Caco-2 (cell line): ENCODE data around the gene MTA3. TPM values are rescaled to one million over a fixed set of nuclear protein-coding genes. Genes with fewer than 3 reads are reported as not detected.
A peak's percentile ranks its signal among the peaks of the same experiment; 100 is the strongest.

Source experiments
- BruUV-seq: library from RNA; stranded (reverse); fragments of 400-500 nt; replicated peaks from 2 replicates; lab custom pipeline; 2021; lab: Mats Ljungman, UMichigan
- CTCF ChIA-PET: fragments of 300-600 bp; sonication (Branson Sonifier 250); formaldehyde crosslinking; loops from one replicate; lab custom pipeline; 2022; ENCODE audit warnings: antibody characterized with exemption; lab: Charles Lee
- POLR2A ChIA-PET: fragments of 300-600 bp; sonication (Branson Sonifier 250); formaldehyde crosslinking; loops from one replicate; lab custom pipeline; 2022; ENCODE audit warnings: antibody characterized with exemption; lab: Charles Lee
- DNase-seq, 2 experiments: peaks; one replicate each; pipeline versions ENCODE4 v3.0.0 to v3.0.0-alpha.2; 2020 to 2022
- H3K27me3 ChIP-seq: replicated peaks from 2 replicates; pipeline ENCODE4 v1.6.0; 2011; ENCODE audit warnings: low read length; ENCODE audit not compliant: control insufficient read depth, insufficient read depth
- H3K36me3 ChIP-seq: 2 replicates; pipeline ENCODE4 v1.5.1; 2011; ENCODE audit warnings: low read length; ENCODE audit not compliant: control insufficient read depth, insufficient read depth
- H3K4me1 ChIP-seq: fragments of 250-450 bp; sonication (Bioruptor Pico); 2 replicates; pipeline ENCODE4 v1.5.1; 2020; ENCODE audit warnings: mild to moderate bottlenecking
- H3K4me3 ChIP-seq: 2 replicates; pipeline ENCODE4 v1.5.1; 2011; ENCODE audit warnings: low read depth, mild to moderate bottlenecking, control low read depth, low read length
- H3K9me3 ChIP-seq: fragments of 250-450 bp; sonication (Bioruptor Pico); 2 replicates; pipeline ENCODE4 v1.5.1; 2020; ENCODE audit warnings: mild to moderate bottlenecking, moderate library complexity
- H3K27ac Mint-ChIP-seq: one replicate; pipeline ENCODE4 v1.8.0; 2022; ENCODE audit warnings: mixed read lengths; ENCODE audit not compliant: unreplicated experiment
- H3K27me3 Mint-ChIP-seq: one replicate; pipeline ENCODE4 v1.8.0; 2022; ENCODE audit warnings: mixed read lengths; ENCODE audit not compliant: insufficient read depth, unreplicated experiment
- H3K36me3 Mint-ChIP-seq: one replicate; pipeline ENCODE4 v1.8.0; 2022; ENCODE audit warnings: mild to moderate bottlenecking, mixed read lengths; ENCODE audit not compliant: insufficient read depth, unreplicated experiment
- H3K4me1 Mint-ChIP-seq: one replicate; pipeline ENCODE4 v1.8.0; 2022; ENCODE audit warnings: low read depth, mixed read lengths; ENCODE audit not compliant: unreplicated experiment
- H3K4me3 Mint-ChIP-seq: one replicate; pipeline ENCODE4 v1.8.0; 2022; ENCODE audit warnings: mild to moderate bottlenecking, moderate library complexity, mixed read lengths; ENCODE audit not compliant: unreplicated experiment
- H3K9me3 Mint-ChIP-seq: one replicate; pipeline ENCODE4 v1.8.0; 2022; ENCODE audit warnings: mixed read lengths; ENCODE audit not compliant: unreplicated experiment
- CTCF ChIP-seq, 2 experiments: fragments of 200-600 bp in 1 of 2; IDR thresholded peaks; 1 replicate in 1 of 2; 2 replicates in 1 of 2; pipeline versions ENCODE4 v1.5.1 to v1.8.0; 2011 to 2022; ENCODE audit warnings: antibody characterized with exemption in 1 of 2, control low read depth in 1 of 2, inconsistent platforms in 1 of 2, low read depth in 1 of 2, low read length in 1 of 2, mild to moderate bottlenecking in 1 of 2, moderate library complexity in 1 of 2; ENCODE audit not compliant: insufficient read depth in 1 of 2, severe bottlenecking in 1 of 2, unreplicated experiment in 1 of 2
- intact Hi-C: fragments of 100-400 bp; cut with micrococcal nuclease; formaldehyde crosslinking; loops from one replicate; pipeline ENCODE4 v1.10.0; 2022; ENCODE audit not compliant: unreplicated experiment
- total RNA-seq: library from RNA; stranded (reverse); gene quantifications from 2 replicates; pipeline ENCODE4 v1.2.3, GENCODE V29; 2022

The MTA3 gene
- total RNA-seq, 1 experiment from 2014 or later = 85.7 TPM

GRCh38 chr2:42783511-42783910, 215.1 kb downstream of the MTA3 start:
- Mint-ChIP-seq H3K27me3 (no peaks in the 10 kb centered on the region), H3K36me3 (peaks cover 31% of the 10 kb centered on the region), H3K4me1 (peaks cover 28% of the 10 kb centered on the region), H3K4me3 (no peak overlapping the region), H3K27ac (peak overlapping the region; percentile 32), H3K9me3 (no peaks in the 10 kb centered on the region)
- no peak for TF ChIP-seq CTCF (IDR thresholded peaks at IDR 0.05; ENCODE audit: insufficient read depth in 1 of 2, low read depth in 1 of 2, low read length in 1 of 2, severe bottlenecking in 1 of 2, unreplicated experiment in 1 of 2)
- Histone ChIP-seq H3K4me3 (no peak overlapping the region), H3K27me3 (no peaks in the 10 kb centered on the region; the same call in 1 of the 2 replicates), H3K36me3 (peaks cover 5% of the 10 kb centered on the region), H3K4me1 (peaks cover 26% of the 10 kb centered on the region), H3K9me3 (peaks cover 13% of the 10 kb centered on the region)
- ChIA-PET POLR2A (no interaction called here), CTCF (no interaction called here)
- no TSS peak for BruUV-seq
- intact Hi-C loops = no loop called here
- DNase-seq = no peak

- no peaks in the 10 kb centered on the region for H3K27me3 Mint-ChIP-seq
- intact Hi-C loops = no loop called here
- H3K9me3 Mint-ChIP-seq = no peaks in the 10 kb centered on the region
- peaks cover 27% of the 10 kb centered on the region for H3K4me1 ChIP-seq
- H3K4me3 Mint-ChIP-seq = no peak overlapping the region
- H3K9me3 ChIP-seq = peaks cover 6% of the 10 kb centered on the region
- H3K4me1 Mint-ChIP-seq = peaks cover 28% of the 10 kb centered on the region
- POLR2A ChIA-PET = no interaction called here
- H3K36me3 Mint-ChIP-seq = peaks cover 31% of the 10 kb centered on the region
- H3K27me3 ChIP-seq = no peaks in the 10 kb centered on the region
- peak overlapping the region; percentile 32 for H3K27ac Mint-ChIP-seq
- H3K4me3 ChIP-seq = no peak overlapping the region
- CTCF ChIA-PET = no interaction called here
- BruUV-seq = no TSS peak
- H3K36me3 ChIP-seq = peaks cover 5% of the 10 kb centered on the region; the same call in 1 of the 2 replicates
- DNase-seq = no peak
- TF ChIP-seq CTCF (IDR thresholded peaks at IDR 0.05; ENCODE audit: insufficient read depth in 1 of 2, low read depth in 1 of 2, low read length in 1 of 2, severe bottlenecking in 1 of 2, unreplicated experiment in 1 of 2) = no peak
Observed at GRCh38 chr2:42784204-42784880, 215.9 kb downstream of the MTA3 start.

- intact Hi-C loops = no loop called here
- Mint-ChIP-seq H3K27ac (no peak overlapping the region), H3K4me3 (no peak overlapping the region), H3K27me3 (no peaks in the 10 kb centered on the region), H3K4me1 (peaks cover 45% of the 10 kb centered on the region), H3K36me3 (peaks cover 20% of the 10 kb centered on the region), H3K9me3 (no peaks in the 10 kb centered on the region)
- DNase-seq = no peak
- no peak for TF ChIP-seq CTCF (IDR thresholded peaks at IDR 0.05; ENCODE audit: insufficient read depth in 1 of 2, low read depth in 1 of 2, low read length in 1 of 2, severe bottlenecking in 1 of 2, unreplicated experiment in 1 of 2)
- BruUV-seq = no TSS peak
- Histone ChIP-seq H3K4me3 (no peak overlapping the region), H3K9me3 (no peaks in the 10 kb centered on the region), H3K27me3 (no peaks in the 10 kb centered on the region), H3K36me3 (peaks cover 5% of the 10 kb centered on the region; the same call in 1 of the 2 replicates), H3K4me1 (peaks cover 22% of the 10 kb centered on the region)
- POLR2A ChIA-PET = no interaction called here
- CTCF ChIA-PET = no interaction called here
Observed at GRCh38 chr2:42786561-42787345, 218.3 kb downstream of the MTA3 start.
